Midbrain (tissue), 1 donor: ENCODE measurements around the gene ZNF66.
"Not testable (repeated sequence)": the region's sequence is repeated elsewhere in the genome, so short reads cannot be mapped to it uniquely, and the experiment has no call there.

Experiments used
- DNase-seq: peaks from one replicate; lab custom pipeline; 2025; lab: John Stamatoyannopoulos, UW

Gene ZNF66

GRCh38 chr19:20776083-20777076, at the start of gene ZNF66:
TSS of gene ZNF66 (plus strand) at chr19:20776304. CDS start at chr19:20776448, 144 bp downstream.
- peak; percentile 98 for DNase-seq

- DNase-seq, result not testable (repeated sequence)
These were observed 25.9 kb upstream of the ZNF66 start for GRCh38 chr19:20750169-20750568.

DNA sequence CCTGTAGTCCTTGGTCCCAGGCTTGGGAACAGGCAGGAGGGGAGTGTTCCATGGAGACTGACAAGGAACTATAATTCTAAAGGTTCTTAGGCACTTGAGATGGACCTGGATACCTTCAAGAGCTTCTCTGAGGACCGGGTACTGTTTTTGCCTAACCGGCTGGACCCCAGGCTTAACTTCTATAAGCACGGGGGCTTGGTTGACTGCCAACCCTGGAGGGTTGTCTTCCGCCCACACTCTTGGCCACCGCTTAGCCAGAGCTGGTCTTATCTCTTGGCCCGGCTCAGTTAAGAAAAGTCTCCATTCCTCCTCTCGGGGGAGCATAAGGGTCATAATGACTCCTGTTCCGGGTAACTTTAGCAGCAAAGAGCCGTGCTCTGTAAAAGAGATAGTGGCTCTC, 23.8 kb upstream of the ZNF66 start:
- DNase-seq, result not testable (repeated sequence)

GRCh38 chr19:20769225-20769736, 6.8 kb upstream of the ZNF66 start:
- not testable (repeated sequence) for DNase-seq

GRCh38 chr19:20787786-20788185, 11.7 kb downstream of the ZNF66 start:
- DNase-seq, result no peak

DNA sequence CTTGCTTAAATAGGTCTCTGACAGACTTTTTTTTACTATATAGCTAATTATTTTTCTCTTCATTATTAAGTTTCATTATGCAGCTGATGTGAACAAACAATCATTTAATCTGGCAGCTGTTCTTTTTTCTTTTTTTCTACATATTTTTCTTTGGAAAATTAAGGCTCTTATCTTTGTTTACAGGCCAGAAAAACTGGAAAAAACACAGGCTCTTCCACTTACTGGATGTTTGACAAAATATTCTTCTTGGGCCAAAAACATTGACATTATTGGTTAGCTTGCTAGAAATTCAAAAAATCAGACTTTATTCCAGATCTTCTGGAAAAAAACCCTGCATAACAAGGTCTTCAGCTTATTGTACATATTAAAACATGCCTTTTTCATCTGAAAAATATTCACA, 15.7 kb downstream of the ZNF66 start:
- no peak for DNase-seq

DNA sequence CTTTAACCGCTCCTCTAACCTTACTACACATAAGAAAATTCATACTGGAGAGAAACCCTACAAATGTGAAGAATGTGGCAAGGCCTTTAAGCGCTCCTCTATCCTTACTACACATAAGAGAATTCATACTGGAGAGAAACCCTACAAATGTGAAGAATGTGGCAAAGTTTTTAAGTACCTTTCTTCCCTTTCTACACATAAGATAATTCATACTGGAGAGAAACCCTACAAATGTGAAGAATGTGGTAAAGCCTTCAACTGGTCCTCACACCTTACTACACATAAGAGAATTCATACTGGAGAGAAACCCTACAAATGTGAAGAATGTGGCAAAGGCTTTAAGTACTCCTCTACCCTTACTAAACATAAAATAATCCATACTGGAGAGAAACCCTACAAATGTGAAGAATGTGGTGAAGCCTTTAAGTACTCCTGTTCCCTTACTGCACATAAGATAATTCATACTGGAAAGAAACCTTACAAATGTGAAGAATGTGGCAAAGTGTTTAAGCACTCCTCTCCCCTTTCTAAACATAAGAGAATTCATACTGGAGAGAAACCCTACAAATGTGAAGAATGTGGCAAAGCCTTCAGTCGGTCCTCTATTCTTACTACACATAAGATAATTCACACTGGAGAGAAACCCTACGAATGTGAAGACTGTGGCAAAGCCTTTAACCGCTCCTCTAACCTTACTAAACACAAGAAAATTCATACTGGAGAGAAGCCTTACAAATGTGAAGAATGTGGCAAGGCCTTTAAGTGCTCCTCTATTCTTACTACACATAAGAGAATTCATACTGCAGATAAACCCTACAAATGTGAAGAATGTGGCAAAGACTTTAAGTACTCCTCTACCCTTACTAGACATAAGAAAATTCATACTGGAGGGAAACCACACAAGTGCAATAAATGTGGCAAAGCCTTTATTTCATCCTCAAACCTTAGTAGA, 30.5 kb downstream of the ZNF66 start:
- DNase-seq, result not testable (repeated sequence)

GRCh38 chr19:20840371-20840770, 64.3 kb downstream of the ZNF66 start:
- DNase-seq, result no peak
